ENCODE measurements around the gene CTXN1. TPM values are rescaled to one million over a fixed set of nuclear protein-coding genes. Genes with fewer than 3 reads are reported as not detected.

The CTXN1 gene
- total RNA-seq, 1 donor from 2014 or later = not detected

- DNase-seq (no peak), ATAC-seq (ENCODE audit: low read depth) (no peak)
- Mint-ChIP-seq H3K27me3 (peaks cover 7% of the 10 kb centered on the region), H3K36me3 (ENCODE audit: low read depth) (no peaks in the 10 kb centered on the region), H3K4me1 (peaks cover 4% of the 10 kb centered on the region), H3K27ac (no peak overlapping the region), H3K9me3 (no peaks in the 10 kb centered on the region), H3K4me3 (no peak overlapping the region)
- POLR2A ChIA-PET = no interaction called here
- CTCF ChIA-PET = interaction anchor here (1.1 kb wide), 1 partner anchor 10 kb away, joined by 3 read pairs; no protein-coding TSS in a partner anchor
- TF ChIP-seq CTCF (IDR thresholded peaks at IDR 0.05) = no peak
- intact Hi-C loops (cut with micrococcal nuclease) = no loop called here
Measured at GRCh38 chr19:7879111-7879807, 46.7 kb downstream of the CTXN1 start.

- H3K4me1 Mint-ChIP-seq = peaks cover 12% of the 10 kb centered on the region
- DNase-seq = no peak
- ChIA-PET CTCF (no interaction called here), POLR2A (no interaction called here)
- no peaks in the 10 kb centered on the region for H3K9me3 Mint-ChIP-seq
- ATAC-seq (ENCODE audit: low read depth) = no peak
- no peaks in the 10 kb centered on the region for H3K36me3 Mint-ChIP-seq (ENCODE audit: low read depth)
- no peak for TF ChIP-seq CTCF (IDR thresholded peaks at IDR 0.05)
- H3K27me3 Mint-ChIP-seq = peaks cover 13% of the 10 kb centered on the region
- H3K27ac Mint-ChIP-seq = no peak overlapping the region
- intact Hi-C loops (cut with micrococcal nuclease) = no loop called here
- H3K4me3 Mint-ChIP-seq = no peak overlapping the region
Measured at GRCh38 chr19:7877249-7877836, 48.6 kb downstream of the CTXN1 start.

- H3K27me3 Mint-ChIP-seq = peaks cover 24% of the 10 kb centered on the region
- DNase-seq (no peak), ATAC-seq (ENCODE audit: low read depth) (no peak)
- ChIA-PET POLR2A (interaction anchor here (0.6 to 0.7 kb wide), 3 partner anchors 12 to 219 kb away, joined by 3 to 6 read pairs (median 5); partner anchors contain the start of gene SNAPC2), CTCF (no interaction called here)
- peaks cover 28% of the 10 kb centered on the region for H3K4me1 Mint-ChIP-seq
- H3K27ac Mint-ChIP-seq = no peak overlapping the region
- intact Hi-C loops (cut with micrococcal nuclease) = no loop called here
- peaks cover 3% of the 10 kb centered on the region for H3K9me3 Mint-ChIP-seq
- no peaks in the 10 kb centered on the region for H3K36me3 Mint-ChIP-seq (ENCODE audit: low read depth)
- no peak for TF ChIP-seq CTCF (IDR thresholded peaks at IDR 0.05)
- H3K4me3 Mint-ChIP-seq = no peak overlapping the region
Measured at GRCh38 chr19:7874897-7875273, 51.0 kb downstream of the CTXN1 start.

Other genes with a start within 250 kb of the CTXN1 start
- gene MCEMP1, start 249.0 kb downstream of the CTXN1 start, total RNA-seq = not detected in 2 replicates
- gene TRAPPC5, start 245.3 kb downstream of the CTXN1 start, total RNA-seq = 110 and 123 TPM in 2 replicates
- 191 and 193 TPM in 2 replicates for gene FCER2, start 224.0 kb downstream of the CTXN1 start, total RNA-seq
- 0.55 and 0.78 TPM in 2 replicates for gene CLEC4G, start 194.0 kb downstream of the CTXN1 start, total RNA-seq
- gene CD209, start 178.6 kb downstream of the CTXN1 start, total RNA-seq = 0.11 and 0.24 TPM in 2 replicates
- gene CLEC4M, start 162.9 kb downstream of the CTXN1 start, total RNA-seq = 1.3 and 2.0 TPM in 2 replicates
- gene EVI5L, start 95.9 kb downstream of the CTXN1 start, total RNA-seq = 9.2 and 12.8 TPM in 2 replicates
- gene PRR36, start 51.7 kb downstream of the CTXN1 start, total RNA-seq = not detected in 2 replicates
- not detected in 2 replicates for gene LRRC8E, start 37.6 kb downstream of the CTXN1 start, total RNA-seq
- 46.3 and 52.8 TPM in 2 replicates for gene MAP2K7, start 22.3 kb downstream of the CTXN1 start, total RNA-seq
- gene TGFBR3L, start 11.3 kb downstream of the CTXN1 start, total RNA-seq = not detected in 2 replicates
- gene SNAPC2, start 5.8 kb downstream of the CTXN1 start, total RNA-seq = 14.4 and 15.3 TPM in 2 replicates
- 78.4 and 92.5 TPM in 2 replicates for gene TIMM44, start 17.5 kb upstream of the CTXN1 start, total RNA-seq
- gene ELAVL1, start 79.5 kb upstream of the CTXN1 start, total RNA-seq = 83.5 and 87.1 TPM in 2 replicates
- gene CCL25, start 126.6 kb upstream of the CTXN1 start, total RNA-seq = not detected in 2 replicates
- gene FBN3, start 223.5 kb upstream of the CTXN1 start, total RNA-seq = not detected in 2 replicates